Stimulated activated CD8-positive, alpha-beta memory T cell treated with anti-CD3 and anti-CD28 coated beads, Interleukin-15, amount 100 ng/mL, for 48 hours (primary cell): ENCODE results near the gene AP3S2.

Experiments
- DNase-seq, 2 donors: peaks; one replicate each; pipeline ENCODE4 v3.0.0-alpha.2; 2020; ENCODE audit warnings: low read depth in 2 of 2

AP3S2 gene

DNA sequence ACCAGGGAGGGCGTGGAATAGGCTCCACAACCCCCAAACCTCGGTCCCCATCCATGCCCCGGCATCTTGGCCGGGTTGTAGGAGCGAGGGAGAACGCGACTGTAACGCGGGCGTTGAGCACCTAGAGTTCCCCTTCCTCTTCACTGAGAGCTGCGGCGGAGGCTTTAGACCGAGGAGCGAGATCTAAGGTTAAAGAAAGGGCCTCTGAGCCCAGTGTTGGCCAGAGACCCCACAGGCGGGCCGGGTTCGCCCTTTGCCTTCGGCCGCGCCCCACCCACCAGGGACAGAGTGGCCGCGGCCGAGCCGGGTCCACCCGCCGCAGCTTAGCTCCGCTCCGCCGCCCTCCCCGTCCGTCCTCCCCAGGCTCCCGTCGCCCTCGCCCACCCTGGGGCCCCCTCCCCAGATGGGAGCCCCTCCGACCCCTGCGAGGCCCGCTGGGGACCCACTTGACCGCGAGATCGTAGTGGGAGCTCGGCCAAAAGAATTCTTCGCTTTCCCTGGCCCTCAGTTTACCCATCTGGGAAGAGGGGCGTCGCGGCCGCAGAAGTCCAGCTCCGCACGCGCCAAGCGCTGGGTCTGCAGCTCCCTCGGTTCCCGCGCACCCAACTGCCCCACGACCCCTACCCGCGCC lies 79.6 kb downstream of the AP3S2 start:
- DNase-seq, result no peak

GRCh38 chr15:89813381-89814111 lies 80.2 kb downstream of the AP3S2 start:
- DNase-seq, result no peak

GRCh38 chr15:89812847-89813320 lies 80.9 kb downstream of the AP3S2 start:
- no peak for DNase-seq

- no peak for DNase-seq
Observed at GRCh38 chr15:89812011-89812846, 81.6 kb downstream of the AP3S2 start.

GRCh38 chr15:89810837-89811236 lies 83.0 kb downstream of the AP3S2 start:
- no peak for DNase-seq

GRCh38 chr15:89809787-89810148 lies 84.0 kb downstream of the AP3S2 start:
- no peak for DNase-seq

GRCh38 chr15:89809093-89809786 lies 84.6 kb downstream of the AP3S2 start:
- DNase-seq, result no peak

DNA sequence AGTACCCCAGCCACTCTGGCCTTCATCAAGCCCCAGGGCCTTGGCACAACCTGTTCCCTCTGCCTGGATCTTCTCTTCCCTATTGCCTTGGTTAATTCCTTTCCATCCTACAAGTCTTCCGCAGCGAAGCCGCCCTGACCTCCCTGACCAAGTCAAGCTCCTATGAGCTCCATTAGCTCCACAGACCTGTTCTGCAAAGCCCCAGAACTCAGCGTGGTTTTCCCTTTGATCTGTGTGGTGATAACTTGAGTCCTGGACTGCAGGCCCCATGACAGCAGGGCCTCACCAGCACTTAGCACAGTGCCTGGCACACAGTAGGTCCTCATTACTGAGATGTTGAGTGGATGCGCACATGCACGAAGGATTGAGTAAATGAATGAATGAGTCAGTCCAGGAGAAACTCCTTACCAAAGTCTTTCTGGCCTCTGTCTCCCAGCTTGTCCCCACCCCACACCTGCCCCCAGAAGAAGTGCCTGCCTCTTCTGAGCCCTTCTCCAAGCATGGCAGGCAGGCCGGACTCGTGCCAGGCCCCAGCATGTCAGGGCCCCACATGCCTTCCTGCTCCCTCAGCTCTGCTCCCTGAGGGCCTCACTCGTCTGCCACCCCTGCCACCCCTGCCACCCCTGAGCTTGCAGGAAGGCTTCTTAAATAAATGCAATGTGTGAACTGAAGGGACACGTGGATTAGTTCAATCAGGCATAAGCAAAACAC lies 85.5 kb downstream of the AP3S2 start:
- DNase-seq, result no peak

- no peak for DNase-seq
Observed at GRCh38 chr15:89807689-89808088, 86.1 kb downstream of the AP3S2 start.

- no peak for DNase-seq
Observed at GRCh38 chr15:89806559-89807550, 86.9 kb downstream of the AP3S2 start.

DNA sequence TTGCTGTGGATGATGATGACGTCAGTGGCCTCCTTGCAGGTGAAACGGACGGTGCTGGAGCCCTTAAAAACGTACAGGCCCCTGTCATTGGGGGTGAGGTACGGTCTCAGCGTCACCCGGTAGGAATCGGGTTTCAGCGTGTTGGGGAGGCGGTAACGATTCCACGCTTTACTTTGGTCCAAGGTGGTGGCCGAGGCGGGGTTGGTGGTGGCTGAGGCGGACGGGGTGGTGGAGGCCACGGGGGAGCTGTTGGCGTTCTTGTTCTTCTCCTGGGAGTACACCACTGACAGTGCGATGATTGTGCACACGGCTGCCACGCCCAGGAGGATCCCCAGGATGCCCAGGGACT lies 87.6 kb downstream of the AP3S2 start:
- no peak for DNase-seq

GRCh38 chr15:89805241-89806209 lies 88.3 kb downstream of the AP3S2 start:
- no peak for DNase-seq

GRCh38 chr15:89803941-89804800 lies 89.6 kb downstream of the AP3S2 start:
- DNase-seq, result no peak

DNA sequence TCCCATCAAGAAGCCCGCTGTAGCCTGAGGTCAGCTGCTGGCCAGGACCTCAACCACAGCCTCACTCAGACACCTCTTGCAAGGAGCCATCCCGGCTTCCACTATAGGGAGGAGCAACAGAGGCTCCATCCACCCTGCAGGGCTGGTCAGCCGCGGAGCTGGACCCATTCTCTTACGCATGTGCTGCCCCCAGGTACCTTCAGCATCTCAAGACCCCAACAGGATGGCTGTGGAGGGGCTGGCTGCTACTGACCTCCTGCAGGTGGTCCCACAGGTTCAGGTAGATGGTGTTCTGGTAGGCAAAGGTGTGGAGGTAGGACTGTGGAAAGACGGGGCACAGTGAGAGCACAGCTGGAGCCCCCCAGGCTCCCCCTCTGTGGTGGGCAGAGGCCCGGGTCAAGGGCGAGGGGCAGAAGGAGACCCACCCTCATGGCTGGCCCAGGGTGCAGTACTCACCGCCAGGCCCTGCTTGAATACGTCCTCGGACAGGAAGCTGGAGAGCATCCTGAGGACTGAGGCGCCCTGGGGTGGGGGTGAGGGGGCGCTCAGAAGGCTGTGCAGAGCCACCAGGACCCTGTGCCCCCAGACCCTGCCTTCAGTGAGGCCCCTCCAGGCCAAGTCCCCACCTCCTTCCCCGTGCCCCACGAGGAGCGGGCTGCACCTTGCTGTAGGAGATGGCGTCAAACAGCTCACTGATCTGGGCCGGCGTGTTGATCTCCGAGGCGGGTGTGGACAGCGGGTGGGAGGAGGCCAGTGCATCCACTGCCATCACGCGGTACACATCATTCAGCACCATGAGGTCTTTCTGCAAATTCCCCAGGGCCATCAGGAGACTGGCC lies 90.6 kb downstream of the AP3S2 start:
- DNase-seq, result no peak

- no peak for DNase-seq
Observed at GRCh38 chr15:89802231-89802928, 91.4 kb downstream of the AP3S2 start.

GRCh38 chr15:89801471-89802195 lies 92.2 kb downstream of the AP3S2 start:
- DNase-seq, result no peak
